ENCODE measurements around the gene SLC7A8.
"Not testable (repeated sequence)": the region's sequence is repeated elsewhere in the genome, so short reads cannot be mapped to it uniquely, and the experiment has no call there.

SLC7A8 gene

DNA sequence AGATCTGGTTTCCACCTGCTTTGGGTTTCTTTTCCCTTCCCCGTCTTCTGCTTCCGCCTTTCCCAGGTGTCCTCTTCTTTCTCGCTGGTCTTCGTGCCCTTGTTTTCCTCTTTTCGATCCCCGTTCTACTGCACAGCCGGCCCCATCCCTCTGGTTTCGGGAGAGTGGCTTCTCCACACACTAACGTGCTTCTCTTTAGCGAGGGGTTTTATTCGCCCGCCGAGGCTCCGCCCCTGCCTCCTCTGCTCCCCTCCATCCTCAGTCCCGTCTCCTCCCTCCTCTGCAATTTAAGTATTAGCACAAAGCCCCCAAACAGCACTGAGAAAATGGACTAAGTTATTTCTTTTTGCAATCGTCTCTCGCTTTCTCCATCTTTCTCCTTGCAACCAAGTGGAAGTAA lies at the start of gene SLC7A8:
Gene SLC7A8, minus strand, starts transcription at position 182 of the 400 bp plus-strand sequence. CDS start 746 bp downstream, outside the sequence.
- DNase-seq: peak; percentile 83

GRCh38 chr14:23232241-23232808 lies 48.9 kb upstream of the SLC7A8 start:
- DNase-seq: not testable (repeated sequence)

DNA sequence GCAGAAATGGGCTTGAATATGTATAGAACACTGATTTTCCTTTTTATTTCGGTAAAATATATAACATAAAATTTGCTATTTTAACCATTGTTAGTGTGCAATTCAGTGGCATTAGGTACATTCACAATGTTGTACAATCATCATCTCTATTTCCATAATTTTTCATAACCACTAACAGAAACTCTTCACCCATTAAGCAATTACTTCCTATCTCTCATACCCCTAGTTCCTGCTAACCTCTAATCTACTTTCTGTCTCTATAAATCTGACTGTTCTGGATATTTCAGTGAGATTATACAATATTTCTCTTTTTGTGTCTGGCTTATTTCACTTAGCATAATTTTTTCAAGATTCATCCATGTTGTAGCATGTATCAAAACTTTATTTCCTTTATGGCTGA lies 45.4 kb upstream of the SLC7A8 start:
- no peak for DNase-seq

DNA sequence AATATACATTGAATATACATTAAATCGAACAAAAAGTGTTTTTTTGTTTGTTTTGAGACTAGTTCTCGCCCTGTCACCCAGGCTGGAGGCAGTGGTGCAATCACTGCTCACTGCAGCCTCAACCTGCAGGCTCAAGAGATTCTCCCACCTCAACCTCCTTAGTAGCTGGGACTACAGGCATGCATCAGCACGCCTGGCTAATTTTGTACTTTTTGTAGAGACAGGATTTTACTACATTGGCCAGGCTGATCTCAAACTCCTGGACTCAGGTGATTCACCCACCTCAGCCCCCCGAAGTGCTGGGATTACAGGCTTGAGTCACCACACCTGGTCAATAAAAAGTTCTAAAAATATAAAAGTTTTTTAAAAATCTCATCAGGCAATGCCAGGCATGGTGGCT lies 44.1 kb upstream of the SLC7A8 start:
- DNase-seq: no peak

DNA sequence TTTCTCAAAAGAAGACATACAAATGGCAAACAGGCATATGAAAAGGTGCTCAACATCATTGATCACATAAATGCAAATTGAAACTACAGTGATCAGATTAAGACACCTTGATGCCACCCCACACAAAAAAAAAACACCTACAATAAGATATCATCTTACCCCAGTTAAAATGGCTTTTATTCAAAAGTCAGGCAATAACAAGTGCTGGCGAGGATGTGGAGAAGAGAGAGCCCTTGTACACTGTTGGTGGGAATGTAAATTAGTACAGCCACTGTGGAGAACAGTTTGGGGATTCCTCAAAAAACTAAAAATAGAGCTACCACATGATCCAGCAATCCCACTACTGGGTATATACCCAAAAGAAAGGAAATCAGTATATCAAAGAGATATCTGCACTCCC lies 41.5 kb upstream of the SLC7A8 start:
- not testable (repeated sequence) for DNase-seq

DNA sequence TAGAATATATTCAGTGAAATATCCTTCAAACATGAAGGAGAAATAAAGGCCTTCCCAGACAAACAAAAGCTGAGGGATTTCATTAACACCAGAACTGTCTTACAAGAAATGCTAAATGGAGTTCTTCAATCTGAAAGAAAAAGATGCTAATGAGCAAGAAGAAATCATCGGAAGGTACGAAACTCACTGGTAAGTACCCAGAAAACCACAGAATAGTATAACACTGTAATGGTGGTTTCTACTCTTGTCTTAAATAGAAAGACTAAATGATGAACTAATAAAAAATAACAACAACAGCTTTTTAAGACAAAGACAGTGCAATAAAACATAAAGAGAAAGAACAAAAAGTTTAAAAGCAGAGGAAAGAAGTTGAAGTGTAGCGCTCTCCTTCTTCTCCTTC lies 35.6 kb upstream of the SLC7A8 start:
- no peak for DNase-seq

- DNase-seq: no peak
Observed at GRCh38 chr14:23217032-23218020, 33.9 kb upstream of the SLC7A8 start.

DNA sequence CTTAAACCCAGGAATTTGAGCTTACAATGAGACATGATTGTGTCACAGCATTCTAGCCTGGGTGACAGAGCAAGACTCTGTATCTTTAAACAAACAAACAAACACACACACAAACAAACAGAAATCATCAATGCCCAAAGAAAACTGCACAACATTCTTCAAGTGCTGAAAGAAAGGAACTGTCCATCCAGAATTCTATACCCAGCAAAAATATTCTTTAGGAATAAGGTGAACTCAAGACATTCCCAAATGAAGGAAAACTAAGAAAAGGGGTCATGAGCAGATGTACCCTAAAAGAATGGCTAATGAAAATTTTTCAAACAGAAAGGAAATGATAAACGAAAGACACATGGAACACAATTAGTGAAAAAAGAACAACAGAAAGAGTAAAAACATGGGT lies 32.0 kb upstream of the SLC7A8 start:
- DNase-seq: no peak

DNA sequence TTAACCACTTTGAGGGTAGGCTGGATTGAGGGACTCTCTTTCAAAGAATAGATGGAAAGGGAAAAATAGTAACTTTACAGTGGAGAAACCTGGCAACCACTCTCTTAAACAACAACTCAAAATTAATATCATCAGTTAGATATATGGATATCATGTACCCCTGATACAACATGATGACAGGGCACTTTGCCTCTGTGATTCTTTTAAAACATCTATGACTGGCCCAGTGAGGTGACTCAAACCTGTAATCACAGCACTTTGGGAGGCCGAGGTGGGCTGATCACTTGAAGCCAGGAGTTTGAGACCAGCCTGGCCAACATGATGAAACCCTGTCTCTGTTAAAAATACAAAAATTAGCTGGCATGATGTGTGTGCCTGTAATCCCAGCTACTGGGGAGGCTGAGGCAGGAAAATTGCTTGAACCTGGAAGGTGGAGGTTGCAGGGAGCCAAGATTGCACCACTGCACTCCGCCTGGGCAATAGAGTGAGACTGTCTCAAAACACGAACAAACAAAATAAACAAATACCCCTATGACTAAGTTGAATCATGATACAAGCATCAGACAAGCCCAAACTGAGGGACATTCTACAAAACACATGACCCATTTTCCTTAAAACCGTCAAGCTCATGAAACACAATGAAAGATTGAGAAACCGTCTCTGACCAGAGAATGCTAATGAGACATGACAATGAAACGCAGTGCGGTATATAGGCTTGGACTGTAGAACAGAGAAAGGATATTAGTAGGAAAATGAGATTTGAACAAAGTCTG lies 26.4 kb upstream of the SLC7A8 start:
- DNase-seq: no peak

GRCh38 chr14:23208324-23208723 lies 24.9 kb upstream of the SLC7A8 start:
- DNase-seq: no peak

DNA sequence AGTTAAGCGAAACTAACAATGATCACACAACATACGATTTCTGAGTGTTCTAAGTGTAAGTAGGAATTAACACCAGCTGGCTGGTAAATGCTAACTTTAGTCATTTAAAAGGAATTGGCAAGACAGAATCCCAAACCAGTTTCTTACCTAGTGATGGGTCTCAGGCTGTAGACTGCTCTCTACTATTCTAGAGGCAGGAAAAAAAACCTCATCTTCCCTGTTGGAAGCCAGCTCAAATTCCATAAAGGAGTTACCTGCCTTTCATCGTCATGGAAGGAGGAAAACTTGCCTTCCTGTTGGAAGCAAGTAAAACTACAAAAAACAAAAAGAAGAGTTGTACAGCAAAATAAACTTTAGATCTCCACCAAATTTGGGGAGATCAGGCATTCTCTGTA lies 23.7 kb upstream of the SLC7A8 start:
- no peak for DNase-seq

DNA sequence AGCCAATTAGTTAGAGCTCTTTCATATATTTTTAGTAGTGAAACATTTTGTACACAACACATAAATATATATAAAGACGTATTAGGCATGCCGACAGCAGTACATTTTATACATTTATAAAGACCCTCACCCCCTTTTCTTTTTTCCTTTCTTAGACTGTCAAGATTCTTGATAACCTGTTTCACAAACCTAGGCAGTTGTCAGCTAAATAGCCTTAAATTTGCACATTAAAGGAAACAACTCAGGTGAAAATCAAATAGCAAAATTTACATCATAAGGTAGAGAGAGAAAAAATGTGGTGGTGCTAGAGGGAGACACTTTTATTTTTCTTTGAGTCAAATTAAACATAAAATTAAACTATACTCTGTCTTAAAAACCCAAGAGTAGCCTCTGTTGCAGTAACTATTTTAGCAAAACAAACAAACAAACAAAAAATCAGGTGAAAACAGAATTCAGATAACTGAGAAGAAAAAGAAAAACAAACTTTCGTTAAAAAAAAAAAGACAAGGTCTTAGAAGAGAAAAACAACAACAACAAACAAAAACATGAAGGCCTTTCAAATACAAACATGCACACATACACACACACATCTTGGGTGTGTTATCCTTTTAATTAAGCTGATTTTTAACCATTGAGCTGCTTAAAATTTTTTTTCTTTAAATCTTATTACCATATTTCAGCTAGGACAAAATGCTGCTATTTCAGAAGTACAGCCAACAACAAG lies 23.1 kb upstream of the SLC7A8 start:
- no peak for DNase-seq

GRCh38 chr14:23202001-23202400 lies 18.5 kb upstream of the SLC7A8 start:
- DNase-seq: no peak

DNA sequence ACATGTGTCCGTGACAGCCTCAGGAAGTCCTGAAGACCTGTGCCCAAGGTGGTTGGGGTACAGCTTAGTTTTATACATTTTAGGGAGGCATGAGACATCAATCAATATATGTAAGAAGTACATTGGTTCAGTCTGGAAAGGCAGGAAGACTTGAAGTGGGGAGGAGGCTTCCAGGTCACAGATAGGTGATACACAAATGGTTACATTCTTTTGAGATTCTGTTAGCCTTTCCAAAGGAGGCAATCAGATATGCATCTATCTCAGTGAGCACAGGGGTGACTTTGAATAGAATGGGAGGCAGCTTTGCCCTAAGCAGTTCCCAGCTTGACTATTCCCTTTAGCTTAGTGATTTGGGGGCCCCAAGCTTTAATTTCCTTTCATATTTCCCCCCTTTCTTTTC lies 15.7 kb upstream of the SLC7A8 start:
- DNase-seq: not testable (repeated sequence)

- not testable (repeated sequence) for DNase-seq
Observed at GRCh38 chr14:23196487-23196886, 13.0 kb upstream of the SLC7A8 start.

- no peak for DNase-seq
Observed at GRCh38 chr14:23195552-23196101, 12.2 kb upstream of the SLC7A8 start.

- no peak for DNase-seq
Observed at GRCh38 chr14:23193432-23193831, 10.0 kb upstream of the SLC7A8 start.

GRCh38 chr14:23187925-23188324 lies 4.5 kb upstream of the SLC7A8 start:
- no peak for DNase-seq

- peak; percentile 46 for DNase-seq
Observed at GRCh38 chr14:23186913-23187654, 3.6 kb upstream of the SLC7A8 start.

GRCh38 chr14:23185063-23185462 lies 1.6 kb upstream of the SLC7A8 start:
- no peak for DNase-seq

DNA sequence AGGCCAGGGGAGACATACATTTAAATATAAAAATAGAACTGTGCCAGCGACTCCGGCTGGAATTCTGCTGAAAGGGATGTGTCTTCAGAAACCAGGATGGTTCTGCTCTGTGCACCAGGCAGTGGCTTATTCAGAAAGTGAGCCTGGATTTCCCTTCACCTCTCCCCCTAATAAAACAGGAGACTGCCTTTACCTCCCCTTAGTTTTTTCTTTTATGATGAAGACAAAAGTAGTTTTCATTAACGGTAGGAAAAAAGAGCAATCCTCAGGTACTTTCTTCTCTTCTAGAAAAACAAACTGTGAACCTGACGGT lies 346 bp downstream of the SLC7A8 start:
- DNase-seq: no peak

Measured in NCI-H2171 (cell line).